Calu3 (cell line): ENCODE data around the gene RASA2. TPM values are rescaled to one million over a fixed set of nuclear protein-coding genes. Genes with fewer than 3 reads are reported as not detected.

ENCODE experiments used
- BruUV-seq: library from RNA; stranded (reverse); fragments of 400-500 nt; replicated peaks from 2 replicates; lab custom pipeline; 2021; lab: Mats Ljungman, UMichigan
- CTCF ChIA-PET: fragments of 300-600 bp; sonication (Branson Sonifier 250); formaldehyde crosslinking; loops from one replicate; lab custom pipeline; 2022; ENCODE audit warnings: antibody characterized with exemption; lab: Charles Lee
- DNase-seq: peaks from one replicate; pipeline ENCODE4 v3.0.0; 2022
- H3K27ac Mint-ChIP-seq: one replicate; pipeline ENCODE4 v1.8.0; 2022; ENCODE audit warnings: mixed read lengths; ENCODE audit not compliant: unreplicated experiment
- H3K27me3 Mint-ChIP-seq: one replicate; pipeline ENCODE4 v1.8.0; 2022; ENCODE audit warnings: mixed read lengths; ENCODE audit not compliant: unreplicated experiment
- H3K36me3 Mint-ChIP-seq: one replicate; pipeline ENCODE4 v1.8.0; 2022; ENCODE audit warnings: mild to moderate bottlenecking, moderate library complexity, mixed read lengths; ENCODE audit not compliant: insufficient read depth, unreplicated experiment
- H3K4me1 Mint-ChIP-seq: one replicate; pipeline ENCODE4 v1.8.0; 2022; ENCODE audit warnings: mild to moderate bottlenecking, low read depth, mixed read lengths; ENCODE audit not compliant: unreplicated experiment
- H3K4me3 Mint-ChIP-seq: one replicate; pipeline ENCODE4 v1.8.0; 2022; ENCODE audit warnings: mild to moderate bottlenecking, low read depth, moderate library complexity, mixed read lengths; ENCODE audit not compliant: unreplicated experiment
- H3K9me3 Mint-ChIP-seq: one replicate; pipeline ENCODE4 v1.8.0; 2022; ENCODE audit warnings: low read depth, mixed read lengths; ENCODE audit not compliant: unreplicated experiment
- CTCF ChIP-seq: fragments of 200-600 bp; IDR thresholded peaks from one replicate; pipeline ENCODE4 v1.8.0; 2022; ENCODE audit warnings: antibody characterized with exemption; ENCODE audit not compliant: unreplicated experiment
- intact Hi-C: fragments of 100-400 bp; cut with micrococcal nuclease; formaldehyde crosslinking; loops from one replicate; pipeline ENCODE4 v1.10.0; 2022; ENCODE audit not compliant: unreplicated experiment
- total RNA-seq: library from RNA; stranded (reverse); gene quantifications from 2 replicates; pipeline ENCODE4 v1.2.3, GENCODE V29; 2022

RASA2 gene
- total RNA-seq, 1 experiment from 2014 or later, result 37.4 TPM

- no peak overlapping the region for H3K4me3 Mint-ChIP-seq
- H3K4me1 Mint-ChIP-seq, result no peaks in the 10 kb centered on the region
- TF ChIP-seq CTCF, result no peak
- no peaks in the 10 kb centered on the region for H3K27me3 Mint-ChIP-seq
- DNase-seq, result no peak
- CTCF ChIA-PET, result no interaction called here
- H3K36me3 Mint-ChIP-seq, result peaks cover 25% of the 10 kb centered on the region
- BruUV-seq, result no TSS peak
- intact Hi-C loops, result loop anchor here (10.0 kb wide), 1 partner anchor 959 kb away; no protein-coding TSS in a partner anchor
- H3K27ac Mint-ChIP-seq, result peak overlapping the region; percentile 31
- H3K9me3 Mint-ChIP-seq, result no peaks in the 10 kb centered on the region
These were observed 119.1 kb downstream of the RASA2 start for GRCh38 chr3:141605883-141606282.

DNA sequence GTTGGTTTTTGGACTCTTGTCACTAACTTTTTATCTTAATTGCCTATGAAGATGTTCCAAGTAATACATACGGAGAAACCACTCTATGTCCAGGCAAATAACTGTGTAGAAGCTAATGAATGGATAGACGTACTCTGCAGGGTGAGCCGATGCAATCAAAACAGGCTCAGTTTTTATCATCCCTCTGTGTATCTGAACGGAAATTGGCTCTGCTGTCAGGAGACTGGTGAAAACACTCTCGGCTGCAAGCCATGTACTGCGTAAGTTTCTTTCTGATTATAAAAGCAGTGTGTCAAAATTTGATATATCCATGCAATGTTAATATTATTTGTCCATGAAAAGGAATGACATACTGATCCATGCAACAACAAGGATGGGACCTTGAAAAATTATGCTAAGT lies 121.6 kb downstream of the RASA2 start:
- intact Hi-C loops, result loop anchor here (10.0 kb wide), 1 partner anchor 956 kb away; no protein-coding TSS in a partner anchor
- H3K9me3 Mint-ChIP-seq, result no peaks in the 10 kb centered on the region
- H3K4me1 Mint-ChIP-seq, result no peaks in the 10 kb centered on the region
- H3K27ac Mint-ChIP-seq, result no peak overlapping the region
- peaks cover 26% of the 10 kb centered on the region for H3K36me3 Mint-ChIP-seq
- no peak overlapping the region for H3K4me3 Mint-ChIP-seq
- no TSS peak for BruUV-seq
- TF ChIP-seq CTCF, result no peak
- H3K27me3 Mint-ChIP-seq, result no peaks in the 10 kb centered on the region
- no peak for DNase-seq
- CTCF ChIA-PET, result no interaction called here

DNA sequence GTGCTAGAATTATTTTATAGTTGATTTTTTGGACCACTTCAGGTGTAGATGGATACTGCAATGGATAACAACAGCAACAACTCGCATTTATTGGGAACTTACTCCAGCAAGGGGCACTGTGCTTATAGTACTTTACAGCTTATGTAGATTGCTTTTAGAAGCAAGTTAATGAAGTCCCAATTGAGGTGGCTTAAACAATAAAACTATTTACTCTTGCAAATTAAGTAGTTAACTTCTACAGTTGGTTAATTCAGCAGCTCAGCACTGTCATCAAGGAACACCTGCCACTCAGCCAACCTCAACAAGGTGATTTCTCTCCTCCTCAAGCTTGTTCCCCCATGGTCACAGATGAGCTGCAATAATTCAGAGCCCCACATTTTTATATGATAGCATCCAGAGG lies 124.1 kb downstream of the RASA2 start:
- Mint-ChIP-seq H3K36me3 (peaks cover 28% of the 10 kb centered on the region), H3K9me3 (no peaks in the 10 kb centered on the region), H3K27me3 (no peaks in the 10 kb centered on the region), H3K27ac (no peak overlapping the region), H3K4me3 (no peak overlapping the region), H3K4me1 (no peaks in the 10 kb centered on the region)
- no peak for DNase-seq
- intact Hi-C loops, result loop anchor here (5.0 kb wide), 1 partner anchor 301 kb away; no protein-coding TSS in a partner anchor
- TF ChIP-seq CTCF, result no peak
- CTCF ChIA-PET, result interaction anchor here (0.6 to 1.4 kb wide), 4 partner anchors 9 to 179 kb away, joined by 3 to 6 read pairs (median 4); no protein-coding TSS in a partner anchor
- no TSS peak for BruUV-seq

GRCh38 chr3:141618103-141618910 lies 131.5 kb downstream of the RASA2 start:
- intact Hi-C loops, result no loop called here
- Mint-ChIP-seq H3K4me1 (no peaks in the 10 kb centered on the region), H3K36me3 (peaks cover 9% of the 10 kb centered on the region), H3K4me3 (no peak overlapping the region), H3K27ac (no peak overlapping the region), H3K27me3 (no peaks in the 10 kb centered on the region), H3K9me3 (no peaks in the 10 kb centered on the region)
- no peak for TF ChIP-seq CTCF
- no TSS peak for BruUV-seq
- no peak for DNase-seq
- CTCF ChIA-PET, result no interaction called here
